Endothelial cell (in vitro differentiated cells): ENCODE data around the gene POMGNT2. TPM values are rescaled to one million over a fixed set of nuclear protein-coding genes. Genes with fewer than 3 reads are reported as not detected.

ENCODE experiments used
- DNase-seq: peaks from one replicate; pipeline ENCODE4 v3.0.0; 2021; ENCODE audit warnings: low spot score
- H3K27ac Mint-ChIP-seq: one replicate; pipeline ENCODE4 v1.8.0; 2021; ENCODE audit warnings: mixed read lengths, inconsistent platforms; ENCODE audit not compliant: unreplicated experiment
- H3K27me3 Mint-ChIP-seq: one replicate; pipeline ENCODE4 v1.8.0; 2021; ENCODE audit warnings: mild to moderate bottlenecking, moderate library complexity, mixed read lengths, inconsistent platforms; ENCODE audit not compliant: unreplicated experiment
- H3K36me3 Mint-ChIP-seq: one replicate; pipeline ENCODE4 v1.8.0; 2021; ENCODE audit warnings: mild to moderate bottlenecking, low read depth, mixed read lengths, inconsistent platforms; ENCODE audit not compliant: unreplicated experiment
- H3K4me1 Mint-ChIP-seq: one replicate; pipeline ENCODE4 v1.8.0; 2021; ENCODE audit warnings: mild to moderate bottlenecking, mixed read lengths, inconsistent platforms; ENCODE audit not compliant: unreplicated experiment
- H3K4me3 Mint-ChIP-seq: one replicate; pipeline ENCODE4 v1.8.0; 2021; ENCODE audit warnings: mild to moderate bottlenecking, mixed read lengths, inconsistent platforms; ENCODE audit not compliant: unreplicated experiment
- H3K9me3 Mint-ChIP-seq: one replicate; pipeline ENCODE4 v1.8.0; 2021; ENCODE audit warnings: mixed read lengths, inconsistent platforms; ENCODE audit not compliant: unreplicated experiment
- total RNA-seq: library from RNA; stranded (reverse); fragmentation: NEBNext Ultra II Directional; extraction: Animal tissue kit (Norgen Biotek cat#: 25700); gene quantifications from one replicate; pipeline ENCODE4 v1.2.1, GENCODE V29; 2021; ENCODE audit not compliant: unreplicated experiment
- TF ChIP-seq, protein P1 (sequence below): fragments of 200-600 bp; sonication (generic); IDR thresholded peaks from one replicate; pipeline ENCODE4 v1.5.0; 2021; ENCODE audit warnings: antibody characterized with exemption; ENCODE audit not compliant: unreplicated experiment

Gene POMGNT2
- total RNA-seq, 1 donor from 2014 or later = 12.1 TPM

DNA sequence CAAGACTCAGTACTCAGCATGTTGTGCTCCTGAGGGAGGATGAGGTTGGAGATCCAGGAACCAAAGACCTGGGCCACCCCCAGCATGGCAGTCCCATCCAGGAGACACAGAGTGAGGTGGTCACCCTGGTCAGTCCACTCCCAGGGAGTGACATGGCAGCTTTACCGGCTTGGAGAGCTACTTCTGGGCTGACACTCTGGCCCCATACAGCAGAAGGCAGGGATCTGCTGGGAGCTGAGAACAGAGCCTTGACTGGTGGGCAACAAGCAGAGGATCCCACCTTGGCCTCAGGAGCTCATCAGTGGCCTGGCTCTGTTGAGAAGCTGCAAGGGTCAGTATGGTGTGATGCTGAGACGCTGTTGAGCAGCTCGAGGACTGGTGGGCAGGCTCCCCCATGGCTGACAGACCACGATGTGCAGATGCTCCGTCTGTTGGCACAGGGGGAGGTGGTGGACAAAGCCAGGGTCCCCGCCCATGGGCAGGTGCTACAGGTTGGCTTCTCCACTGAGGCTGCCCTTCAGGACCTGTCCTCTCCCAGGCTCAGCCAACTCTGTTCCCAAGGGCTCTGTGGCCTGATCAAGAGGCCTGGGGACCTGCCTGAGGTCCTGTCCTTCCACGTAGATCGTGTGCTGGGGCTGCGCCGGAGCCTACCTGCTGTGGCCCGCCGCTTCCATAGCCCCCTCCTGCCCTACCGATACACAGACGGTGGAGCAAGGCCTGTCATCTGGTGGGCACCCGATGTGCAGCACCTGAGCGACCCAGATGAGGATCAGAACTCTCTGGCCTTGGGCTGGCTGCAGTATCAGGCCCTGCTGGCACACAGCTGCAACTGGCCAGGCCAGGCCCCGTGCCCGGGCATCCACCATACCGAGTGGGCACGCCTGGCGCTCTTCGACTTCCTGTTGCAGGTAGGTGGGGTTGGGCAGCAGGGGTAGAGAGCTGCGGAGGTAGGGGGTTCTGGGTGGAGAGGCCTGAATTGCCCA is 72.9 kb downstream of the POMGNT2 start:
- no peak for DNase-seq
- peaks cover 5% of the 10 kb centered on the region for H3K27me3 Mint-ChIP-seq
- H3K36me3 Mint-ChIP-seq = peaks cover 3% of the 10 kb centered on the region
- no peak overlapping the region for H3K4me3 Mint-ChIP-seq
- no peak overlapping the region for H3K27ac Mint-ChIP-seq
- TF ChIP-seq, protein P1, sequence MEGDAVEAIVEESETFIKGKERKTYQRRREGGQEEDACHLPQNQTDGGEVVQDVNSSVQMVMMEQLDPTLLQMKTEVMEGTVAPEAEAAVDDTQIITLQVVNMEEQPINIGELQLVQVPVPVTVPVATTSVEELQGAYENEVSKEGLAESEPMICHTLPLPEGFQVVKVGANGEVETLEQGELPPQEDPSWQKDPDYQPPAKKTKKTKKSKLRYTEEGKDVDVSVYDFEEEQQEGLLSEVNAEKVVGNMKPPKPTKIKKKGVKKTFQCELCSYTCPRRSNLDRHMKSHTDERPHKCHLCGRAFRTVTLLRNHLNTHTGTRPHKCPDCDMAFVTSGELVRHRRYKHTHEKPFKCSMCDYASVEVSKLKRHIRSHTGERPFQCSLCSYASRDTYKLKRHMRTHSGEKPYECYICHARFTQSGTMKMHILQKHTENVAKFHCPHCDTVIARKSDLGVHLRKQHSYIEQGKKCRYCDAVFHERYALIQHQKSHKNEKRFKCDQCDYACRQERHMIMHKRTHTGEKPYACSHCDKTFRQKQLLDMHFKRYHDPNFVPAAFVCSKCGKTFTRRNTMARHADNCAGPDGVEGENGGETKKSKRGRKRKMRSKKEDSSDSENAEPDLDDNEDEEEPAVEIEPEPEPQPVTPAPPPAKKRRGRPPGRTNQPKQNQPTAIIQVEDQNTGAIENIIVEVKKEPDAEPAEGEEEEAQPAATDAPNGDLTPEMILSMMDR = no peak
- peaks cover 3% of the 10 kb centered on the region for H3K4me1 Mint-ChIP-seq
- H3K9me3 Mint-ChIP-seq = no peaks in the 10 kb centered on the region

GRCh38 chr3:43031889-43032545 is 73.9 kb downstream of the POMGNT2 start:
- Mint-ChIP-seq H3K9me3 (no peaks in the 10 kb centered on the region), H3K27me3 (peaks cover 5% of the 10 kb centered on the region), H3K36me3 (peaks cover 3% of the 10 kb centered on the region), H3K4me1 (peaks cover 3% of the 10 kb centered on the region), H3K27ac (peak overlapping the region; percentile 42), H3K4me3 (no peak overlapping the region)
- TF ChIP-seq, protein P1 = no peak
- no peak for DNase-seq

- Mint-ChIP-seq H3K27ac (peak overlapping the region; percentile 42), H3K27me3 (peaks cover 4% of the 10 kb centered on the region), H3K9me3 (no peaks in the 10 kb centered on the region), H3K4me1 (peaks cover 3% of the 10 kb centered on the region), H3K36me3 (peaks cover 3% of the 10 kb centered on the region), H3K4me3 (no peak overlapping the region)
- DNase-seq = no peak
- TF ChIP-seq, protein P1 = no peak
Observed at GRCh38 chr3:43031485-43031884, 74.4 kb downstream of the POMGNT2 start.

- H3K36me3 Mint-ChIP-seq = peaks cover 3% of the 10 kb centered on the region
- no peaks in the 10 kb centered on the region for H3K9me3 Mint-ChIP-seq
- no peak for DNase-seq
- TF ChIP-seq, protein P1 = no peak
- H3K4me3 Mint-ChIP-seq = no peak overlapping the region
- peaks cover 4% of the 10 kb centered on the region for H3K27me3 Mint-ChIP-seq
- peaks cover 3% of the 10 kb centered on the region for H3K4me1 Mint-ChIP-seq
- no peak overlapping the region for H3K27ac Mint-ChIP-seq
Observed at GRCh38 chr3:43030162-43030935, 75.5 kb downstream of the POMGNT2 start.

Other genes starting within 250 kb of the POMGNT2 start
- not detected for gene CYP8B1, start 230.2 kb downstream of the POMGNT2 start, total RNA-seq
- 1.4 TPM for gene ZNF662, start 199.9 kb downstream of the POMGNT2 start, total RNA-seq
- 0.72 TPM for gene GASK1A, start 126.8 kb downstream of the POMGNT2 start, total RNA-seq
- 139 TPM for gene SNRK, start 180.5 kb upstream of the POMGNT2 start, total RNA-seq